ENCODE results near the gene ZC3H10. TPM values are rescaled to one million over a fixed set of nuclear protein-coding genes. Genes with fewer than 3 reads are reported as not detected.
A peak's percentile ranks its signal among the peaks of the same experiment; 100 is the strongest.

ZC3H10 gene
- total RNA-seq, 4 donors from 2014 or later = 2.1 to 5.6 (median 3.4) TPM

DNA sequence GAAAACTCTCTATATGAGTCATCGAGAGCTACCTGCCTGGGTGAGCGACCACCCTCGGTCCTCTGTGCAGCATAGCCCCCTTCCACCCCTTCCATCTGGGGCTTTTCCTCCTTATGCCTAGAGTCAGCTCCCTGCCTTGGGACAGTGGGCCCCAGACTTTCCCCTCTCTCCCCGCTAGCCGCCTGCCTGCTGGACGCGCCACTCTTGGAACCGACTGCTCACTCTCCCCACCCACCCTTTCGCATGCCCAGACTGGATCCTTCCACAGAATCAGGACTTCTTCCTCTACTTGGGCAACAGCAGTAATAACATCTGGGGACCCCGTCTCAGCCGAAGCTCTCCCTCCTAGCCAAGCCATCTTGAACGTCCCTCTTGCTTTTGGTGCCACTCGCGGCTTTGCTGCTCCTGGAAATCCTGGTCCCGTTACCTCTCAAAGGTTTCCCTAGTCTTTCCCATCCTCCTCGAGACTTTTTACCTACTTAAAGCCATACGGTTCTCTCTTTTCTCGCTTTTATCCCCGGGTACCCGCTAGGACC is 10.7 kb downstream of the ZC3H10 start:
- no peaks in the 10 kb centered on the region for H3K27me3 ChIP-seq
- no peak for TF ChIP-seq CTCF (IDR thresholded peaks at IDR 0.05)
- H3K36me3 ChIP-seq = peaks cover 35% of the 10 kb centered on the region
- peak in 1 of 2 donors; percentile 78 for DNase-seq (ENCODE audit: low spot score in 2 of 2)
- peaks cover 35% of the 10 kb centered on the region for H3K4me1 ChIP-seq
- H3K9me3 ChIP-seq = no peaks in the 10 kb centered on the region
- 0% methylated on average over 20 of the region's 20 CpGs for WGBS
- peak overlapping the region; percentile 85 for H3K27ac ChIP-seq
- peak overlapping the region; percentile 83 for H3K4me3 ChIP-seq

DNA sequence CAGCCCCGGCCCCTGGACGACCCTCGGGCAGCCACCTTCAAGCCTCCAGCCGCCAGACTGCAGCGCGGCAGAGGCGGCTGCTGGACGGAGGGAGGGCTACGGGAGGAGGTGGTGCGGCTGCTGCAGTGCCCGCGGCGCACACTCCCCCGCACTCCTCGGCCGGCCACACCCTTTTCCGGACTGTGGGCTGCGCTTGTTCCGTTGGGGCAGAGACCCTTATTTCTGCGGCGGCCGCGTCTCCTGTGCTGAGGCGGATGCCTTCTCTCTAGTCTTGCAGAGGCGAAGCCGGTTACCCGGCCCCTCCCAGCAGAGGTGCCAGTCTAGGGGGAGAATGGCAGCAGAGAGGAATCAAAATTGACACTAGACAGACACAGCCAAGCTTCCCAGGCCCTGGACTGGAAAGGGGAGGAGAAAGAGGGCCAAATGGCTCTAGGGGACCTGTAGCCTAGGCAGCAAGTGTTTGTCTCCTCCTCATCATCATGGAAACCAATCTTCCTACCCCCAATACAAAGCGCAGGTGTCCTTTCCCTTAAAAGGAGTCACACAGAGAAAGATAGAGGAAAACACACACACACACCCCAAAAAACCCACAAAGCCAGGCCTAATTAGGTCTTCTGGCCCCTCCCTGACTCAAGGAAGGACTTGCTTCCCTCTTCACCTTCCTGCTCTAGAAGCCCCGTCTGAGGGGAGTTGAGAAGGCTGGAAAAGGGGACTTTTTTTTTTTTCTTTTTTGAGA is 11.3 kb downstream of the ZC3H10 start:
- no peaks in the 10 kb centered on the region for H3K9me3 ChIP-seq
- peak overlapping the region; percentile 85 for H3K27ac ChIP-seq
- peaks cover 41% of the 10 kb centered on the region for H3K36me3 ChIP-seq
- WGBS = 3% methylated on average over 29 of the region's 29 CpGs
- DNase-seq (ENCODE audit: low spot score in 2 of 2) = peak; percentile 80 to 88
- peaks cover 35% of the 10 kb centered on the region for H3K4me1 ChIP-seq
- TF ChIP-seq CTCF (IDR thresholded peaks at IDR 0.05) (no peak), POLR2AphosphoS5 (IDR thresholded peaks at IDR 0.05) (no peak), POLR2A (IDR thresholded peaks at IDR 0.05) (no peak), EP300 (IDR thresholded peaks at IDR 0.05) (no peak)
- no peaks in the 10 kb centered on the region for H3K27me3 ChIP-seq
- peak overlapping the region; percentile 83 for H3K4me3 ChIP-seq

GRCh38 chr12:56129942-56130495 is 12.0 kb downstream of the ZC3H10 start:
- Histone ChIP-seq H3K27me3 (no peaks in the 10 kb centered on the region), H3K4me1 (peaks cover 35% of the 10 kb centered on the region), H3K9me3 (no peaks in the 10 kb centered on the region), H3K4me3 (peak overlapping the region; percentile 83), H3K36me3 (peaks cover 48% of the 10 kb centered on the region), H3K27ac (peak overlapping the region; percentile 17)
- WGBS = 70% methylated on average over 22 of the region's 22 CpGs
- TF ChIP-seq POLR2AphosphoS5 (IDR thresholded peaks at IDR 0.05) = no peak
- no peak for TF ChIP-seq POLR2A (IDR thresholded peaks at IDR 0.05)
- TF ChIP-seq EP300 (IDR thresholded peaks at IDR 0.05) = no peak
- no peak for TF ChIP-seq CTCF (IDR thresholded peaks at IDR 0.05)
- DNase-seq (ENCODE audit: low spot score in 2 of 2) = no peak

GRCh38 chr12:56130876-56131275 is 12.8 kb downstream of the ZC3H10 start:
- H3K36me3 ChIP-seq = peaks cover 55% of the 10 kb centered on the region
- H3K4me1 ChIP-seq = peaks cover 28% of the 10 kb centered on the region
- TF ChIP-seq POLR2AphosphoS5 (IDR thresholded peaks at IDR 0.05) (no peak), EP300 (IDR thresholded peaks at IDR 0.05) (no peak), POLR2A (IDR thresholded peaks at IDR 0.05) (no peak)
- H3K9me3 ChIP-seq = no peaks in the 10 kb centered on the region
- no peak for DNase-seq (ENCODE audit: low spot score in 2 of 2)
- no peaks in the 10 kb centered on the region for H3K27me3 ChIP-seq
- 80% methylated on average over 4 of the region's 4 CpGs for WGBS
- no peak overlapping the region for H3K4me3 ChIP-seq
- no peak overlapping the region for H3K27ac ChIP-seq

DNA sequence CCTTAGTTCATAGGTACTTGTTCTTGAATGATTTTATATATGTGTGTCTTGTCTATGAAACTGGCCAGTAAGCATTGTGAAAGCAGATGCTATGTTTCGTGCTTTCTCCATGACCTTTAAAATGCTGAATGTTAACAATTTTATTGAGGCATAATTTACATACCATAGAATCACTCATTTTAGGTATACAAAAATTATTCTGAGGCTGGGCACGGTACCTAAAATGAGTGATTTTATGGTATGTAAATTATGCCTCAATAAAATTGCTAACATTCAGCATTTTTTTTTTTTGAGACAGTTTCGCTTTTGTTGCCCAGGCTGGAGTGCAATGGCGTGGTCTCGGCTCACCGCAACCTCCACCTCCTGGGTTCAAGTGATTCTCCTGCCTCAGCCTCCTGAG is 16.8 kb downstream of the ZC3H10 start:
- DNase-seq (ENCODE audit: low spot score in 2 of 2) = no peak
- no peaks in the 10 kb centered on the region for H3K9me3 ChIP-seq
- no peak for TF ChIP-seq EP300 (IDR thresholded peaks at IDR 0.05)
- no peak for TF ChIP-seq POLR2A (IDR thresholded peaks at IDR 0.05)
- TF ChIP-seq POLR2AphosphoS5 (IDR thresholded peaks at IDR 0.05) = no peak
- no peak for TF ChIP-seq CTCF (IDR thresholded peaks at IDR 0.05)
- peaks cover 95% of the 10 kb centered on the region for H3K36me3 ChIP-seq
- no peak overlapping the region for H3K27ac ChIP-seq
- no peak overlapping the region for H3K4me3 ChIP-seq
- no peaks in the 10 kb centered on the region for H3K27me3 ChIP-seq
- peaks cover 3% of the 10 kb centered on the region for H3K4me1 ChIP-seq
- WGBS = 97% methylated on average over 6 of the region's 6 CpGs

All from suprapubic skin (tissue), 4 donors.